A172 (cell line): Measurements from ENCODE around the gene SH3PXD2A. TPM values are rescaled to one million over a fixed set of nuclear protein-coding genes. Genes with fewer than 3 reads are reported as not detected.
A peak's percentile ranks its signal among the peaks of the same experiment; 100 is the strongest.

Experiments used
- DNase-seq: peaks from one replicate; pipeline ENCODE4 v3.0.0-alpha.2; 2015; ENCODE audit warnings: low spot score
- total RNA-seq: library from RNA; depleted of rRNA; stranded (reverse); fragments of >200 nt; shearing (Covaris generic); gene quantifications from 2 replicates; pipeline ENCODE4 v1.2.3, GENCODE V29; 2014

The SH3PXD2A gene
- total RNA-seq, 1 experiment from 2014 or later = 1.7 TPM

GRCh38 chr10:103724074-103724473 lies 131.3 kb downstream of the SH3PXD2A start:
- DNase-seq = no peak

GRCh38 chr10:103723557-103723956 lies 131.8 kb downstream of the SH3PXD2A start:
- DNase-seq = no peak

- DNase-seq = no peak
These were observed 132.7 kb downstream of the SH3PXD2A start for GRCh38 chr10:103722632-103723031.

GRCh38 chr10:103720964-103721335 lies 134.4 kb downstream of the SH3PXD2A start:
- no peak for DNase-seq

- DNase-seq = no peak
These were observed 134.9 kb downstream of the SH3PXD2A start for GRCh38 chr10:103720328-103720963.

GRCh38 chr10:103719036-103719435 lies 136.3 kb downstream of the SH3PXD2A start:
- no peak for DNase-seq

- DNase-seq = no peak
These were observed 137.1 kb downstream of the SH3PXD2A start for GRCh38 chr10:103718247-103718620.

- no peak for DNase-seq
These were observed 137.8 kb downstream of the SH3PXD2A start for GRCh38 chr10:103717341-103718246.

GRCh38 chr10:103716206-103717160 lies 138.9 kb downstream of the SH3PXD2A start:
- DNase-seq = no peak

GRCh38 chr10:103715430-103715829 lies 139.9 kb downstream of the SH3PXD2A start:
- DNase-seq = peak; percentile 52

GRCh38 chr10:103714232-103714891 lies 141.0 kb downstream of the SH3PXD2A start:
- DNase-seq = no peak

GRCh38 chr10:103713676-103714075 lies 141.7 kb downstream of the SH3PXD2A start:
- no peak for DNase-seq

- DNase-seq = peak; percentile 69
These were observed 142.4 kb downstream of the SH3PXD2A start for GRCh38 chr10:103712898-103713498.

GRCh38 chr10:103712146-103712545 lies 143.2 kb downstream of the SH3PXD2A start:
- DNase-seq = no peak

GRCh38 chr10:103711351-103711994 lies 143.9 kb downstream of the SH3PXD2A start:
- DNase-seq = no peak

GRCh38 chr10:103710490-103710889 lies 144.9 kb downstream of the SH3PXD2A start:
- DNase-seq = no peak

GRCh38 chr10:103709341-103709920 lies 145.9 kb downstream of the SH3PXD2A start:
- DNase-seq = peak; percentile 53

- no peak for DNase-seq
These were observed 146.6 kb downstream of the SH3PXD2A start for GRCh38 chr10:103708627-103709288.

GRCh38 chr10:103707956-103708626 lies 147.3 kb downstream of the SH3PXD2A start:
- no peak for DNase-seq
